ENCODE results near the gene SNAP29.
A peak's percentile ranks its signal among the peaks of the same experiment; 100 is the strongest.

Gene SNAP29

GRCh38 chr22:20887375-20887774 lies 28.6 kb downstream of the SNAP29 start:
- Histone ChIP-seq H4K91ac (ENCODE audit: low read length) (no peak overlapping the region), H3K36me3 (ENCODE audit: control insufficient read depth in 1 of 2, insufficient read depth in 2 of 2, low read depth in 1 of 2, low read length in 2 of 2) (peaks cover 26 to 51% of the 10 kb centered on the region in 2 experiments), H3K79me1 (replicated peaks; ENCODE audit: low read length, poor library complexity, severe bottlenecking) (peaks cover 4% of the 10 kb centered on the region), H2BK120ac (ENCODE audit: low read depth, low read length) (no peak overlapping the region), H3K23ac (ENCODE audit: low read length in 2 of 2) (no peak overlapping the region), H4K8ac (ENCODE audit: low read length) (peak overlapping the region; percentile 12), H3K4ac (ENCODE audit: low read depth in 1 of 2, low read length in 2 of 2) (no peak overlapping the region), H2BK12ac (ENCODE audit: low read length in 2 of 2) (no peak overlapping the region), H3K4me1 (ENCODE audit: control insufficient read depth, insufficient read depth, low read depth, low read length) (peaks cover 2% of the 10 kb centered on the region), H3K14ac (ENCODE audit: low read length in 2 of 2) (no peak overlapping the region), H3K9me3 (ENCODE audit: control insufficient read depth, low read length) (no peaks in the 10 kb centered on the region), H2AK5ac (ENCODE audit: low read length, severe bottlenecking) (no peak overlapping the region), H3K4me3 (ENCODE audit: insufficient read depth in 1 of 2, low read depth in 1 of 2, low read length in 2 of 2) (no peak overlapping the region), H3K27me3 (ENCODE audit: control insufficient read depth in 1 of 2, insufficient read depth in 1 of 2, low read length in 2 of 2) (no peaks in the 10 kb centered on the region), H3K18ac (ENCODE audit: low read depth in 1 of 2, low read length in 2 of 2) (no peak overlapping the region), H3K4me2 (ENCODE audit: low read length, poor library complexity, severe bottlenecking) (no peak overlapping the region), H3K27ac (ENCODE audit: low read length, poor library complexity, severe bottlenecking) (no peak overlapping the region), H2AFZ (ENCODE audit: low read depth, low read length) (no peak overlapping the region), H2BK5ac (ENCODE audit: low read depth, low read length, poor library complexity, severe bottlenecking) (no peak overlapping the region), H3K9ac (ENCODE audit: low read length) (no peak overlapping the region), H2BK15ac (ENCODE audit: low read depth, poor library complexity, severe bottlenecking) (no peak overlapping the region)
- DNase-seq, result no peak
- 71% methylated on average over 5 of the region's 5 CpGs for WGBS

DNA sequence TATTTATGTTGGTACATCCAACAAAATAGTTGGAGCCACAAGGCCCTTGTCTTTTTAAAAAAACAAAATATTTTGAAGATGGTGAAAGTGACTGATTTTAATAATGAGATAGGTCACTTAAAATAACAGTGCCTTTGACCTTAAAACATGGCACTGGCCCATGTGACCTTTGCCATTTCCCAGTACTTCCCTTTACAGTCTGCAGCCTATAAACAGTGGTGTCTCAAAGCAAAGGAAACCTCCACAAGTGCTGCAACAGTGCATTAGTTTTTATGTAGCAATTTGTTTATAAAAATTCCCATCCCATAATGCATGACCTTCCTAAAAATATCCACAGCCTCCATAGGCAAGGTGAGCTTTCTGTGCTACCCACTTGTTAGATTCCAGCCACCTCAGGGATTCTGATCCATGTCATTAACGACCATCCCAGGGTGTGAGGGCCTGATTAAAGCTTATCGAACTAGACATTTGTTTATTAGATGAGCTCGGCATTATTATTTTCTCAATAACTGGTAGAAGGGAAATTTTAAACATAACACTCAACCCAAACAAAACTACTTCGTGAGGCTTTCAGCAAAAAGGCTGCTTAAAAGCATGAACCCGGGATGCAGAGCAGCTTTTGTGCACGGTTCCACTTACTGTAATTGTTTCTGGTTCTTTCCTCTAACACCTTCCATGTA lies 30.4 kb downstream of the SNAP29 start:
- H2BK5ac ChIP-seq (ENCODE audit: low read depth, low read length, poor library complexity, severe bottlenecking), result no peak overlapping the region
- DNase-seq, result no peak
- H4K91ac ChIP-seq (ENCODE audit: low read length), result no peak overlapping the region
- H3K79me1 ChIP-seq (replicated peaks; ENCODE audit: low read length, poor library complexity, severe bottlenecking), result no peaks in the 10 kb centered on the region
- no peak overlapping the region for H3K4me2 ChIP-seq (ENCODE audit: low read length, poor library complexity, severe bottlenecking)
- H3K4me3 ChIP-seq (ENCODE audit: insufficient read depth in 1 of 2, low read depth in 1 of 2, low read length in 2 of 2), result no peak overlapping the region
- no peak overlapping the region for H3K9ac ChIP-seq (ENCODE audit: low read length)
- no peak overlapping the region for H2BK12ac ChIP-seq (ENCODE audit: low read length in 2 of 2)
- no peak overlapping the region for H3K14ac ChIP-seq (ENCODE audit: low read length in 2 of 2)
- no peak overlapping the region for H3K27ac ChIP-seq (ENCODE audit: low read length, poor library complexity, severe bottlenecking)
- H3K36me3 ChIP-seq (ENCODE audit: control insufficient read depth in 1 of 2, insufficient read depth in 2 of 2, low read depth in 1 of 2, low read length in 2 of 2), result peaks cover 14 to 36% of the 10 kb centered on the region in 2 experiments
- no peak overlapping the region for H2AK5ac ChIP-seq (ENCODE audit: low read length, severe bottlenecking)
- WGBS, result 97% methylated on average over 5 of the region's 6 CpGs
- no peak overlapping the region for H2BK120ac ChIP-seq (ENCODE audit: low read depth, low read length)
- no peak overlapping the region for H3K18ac ChIP-seq (ENCODE audit: low read depth in 1 of 2, low read length in 2 of 2)
- H3K4me1 ChIP-seq (ENCODE audit: control insufficient read depth, insufficient read depth, low read depth, low read length), result peaks cover 2% of the 10 kb centered on the region
- no peaks in the 10 kb centered on the region for H3K27me3 ChIP-seq (ENCODE audit: control insufficient read depth in 1 of 2, insufficient read depth in 1 of 2, low read length in 2 of 2)
- no peak overlapping the region for H3K23ac ChIP-seq (ENCODE audit: low read length in 2 of 2)
- H2AFZ ChIP-seq (ENCODE audit: low read depth, low read length), result no peak overlapping the region
- H3K9me3 ChIP-seq (ENCODE audit: control insufficient read depth, low read length), result no peaks in the 10 kb centered on the region
- H2BK15ac ChIP-seq (ENCODE audit: low read depth, poor library complexity, severe bottlenecking), result no peak overlapping the region
- no peak overlapping the region for H3K4ac ChIP-seq (ENCODE audit: low read depth in 1 of 2, low read length in 2 of 2)
- no peak overlapping the region for H4K8ac ChIP-seq (ENCODE audit: low read length)

- Histone ChIP-seq H3K9me3 (ENCODE audit: control insufficient read depth, low read length) (no peaks in the 10 kb centered on the region), H3K79me1 (replicated peaks; ENCODE audit: low read length, poor library complexity, severe bottlenecking) (no peaks in the 10 kb centered on the region), H3K23ac (ENCODE audit: low read length in 2 of 2) (no peak overlapping the region), H3K27me3 (ENCODE audit: control insufficient read depth in 1 of 2, insufficient read depth in 1 of 2, low read length in 2 of 2) (no peaks in the 10 kb centered on the region), H3K4me1 (ENCODE audit: control insufficient read depth, insufficient read depth, low read depth, low read length) (peaks cover 2% of the 10 kb centered on the region), H2AFZ (ENCODE audit: low read depth, low read length) (no peak overlapping the region), H3K36me3 (ENCODE audit: control insufficient read depth in 1 of 2, insufficient read depth in 2 of 2, low read depth in 1 of 2, low read length in 2 of 2) (peaks cover 11 to 32% of the 10 kb centered on the region in 2 experiments), H3K4ac (ENCODE audit: low read depth in 1 of 2, low read length in 2 of 2) (no peak overlapping the region), H4K8ac (ENCODE audit: low read length) (no peak overlapping the region), H3K9ac (ENCODE audit: low read length) (no peak overlapping the region), H2AK5ac (ENCODE audit: low read length, severe bottlenecking) (no peak overlapping the region), H2BK5ac (ENCODE audit: low read depth, low read length, poor library complexity, severe bottlenecking) (no peak overlapping the region), H3K18ac (ENCODE audit: low read depth in 1 of 2, low read length in 2 of 2) (no peak overlapping the region), H3K4me2 (ENCODE audit: low read length, poor library complexity, severe bottlenecking) (no peak overlapping the region), H2BK12ac (ENCODE audit: low read length in 2 of 2) (no peak overlapping the region), H3K4me3 (ENCODE audit: insufficient read depth in 1 of 2, low read depth in 1 of 2, low read length in 2 of 2) (no peak overlapping the region), H3K27ac (ENCODE audit: low read length, poor library complexity, severe bottlenecking) (no peak overlapping the region), H2BK15ac (ENCODE audit: low read depth, poor library complexity, severe bottlenecking) (no peak overlapping the region), H4K91ac (ENCODE audit: low read length) (no peak overlapping the region), H2BK120ac (ENCODE audit: low read depth, low read length) (no peak overlapping the region), H3K14ac (ENCODE audit: low read length in 2 of 2) (no peak overlapping the region)
- 96% methylated on average over 13 of the region's 13 CpGs for WGBS
- DNase-seq, result no peak
These were observed 31.2 kb downstream of the SNAP29 start for GRCh38 chr22:20889904-20890540.

DNA sequence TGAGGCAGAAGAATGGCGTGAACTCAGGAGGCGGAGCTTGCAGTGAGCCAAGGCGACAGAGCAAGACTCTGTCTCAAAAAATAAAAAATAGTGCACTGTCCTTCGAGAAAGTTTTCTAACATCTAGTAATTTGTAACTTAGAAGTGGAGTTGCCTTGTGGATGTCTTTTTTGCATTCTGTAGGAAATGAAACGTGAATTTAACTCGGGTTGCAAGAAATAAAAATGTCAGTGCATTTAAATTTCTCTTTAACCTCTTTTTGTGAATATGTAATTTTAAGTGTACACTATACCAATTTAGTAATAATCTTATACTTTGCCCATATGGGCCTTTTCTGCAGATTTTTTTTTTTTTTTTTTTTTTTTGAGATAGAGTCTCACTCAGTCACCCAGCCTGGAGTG lies 32.2 kb downstream of the SNAP29 start:
- no peaks in the 10 kb centered on the region for H3K9me3 ChIP-seq (ENCODE audit: control insufficient read depth, low read length)
- 95% methylated on average over 4 of the region's 6 CpGs for WGBS

More for the DNA sequence above, 32.2 kb downstream of the SNAP29 start:
- Histone ChIP-seq H2AFZ (ENCODE audit: low read depth, low read length) (no peak overlapping the region), H2BK15ac (ENCODE audit: low read depth, poor library complexity, severe bottlenecking) (no peak overlapping the region), H3K4me3 (ENCODE audit: insufficient read depth in 1 of 2, low read depth in 1 of 2, low read length in 2 of 2) (no peak overlapping the region), H3K4me1 (ENCODE audit: control insufficient read depth, insufficient read depth, low read depth, low read length) (no peaks in the 10 kb centered on the region), H3K79me1 (replicated peaks; ENCODE audit: low read length, poor library complexity, severe bottlenecking) (no peaks in the 10 kb centered on the region), H2AK5ac (ENCODE audit: low read length, severe bottlenecking) (no peak overlapping the region), H3K4ac (ENCODE audit: low read depth in 1 of 2, low read length in 2 of 2) (no peak overlapping the region), H3K36me3 (ENCODE audit: control insufficient read depth in 1 of 2, insufficient read depth in 2 of 2, low read depth in 1 of 2, low read length in 2 of 2) (peaks cover 11 to 32% of the 10 kb centered on the region in 2 experiments), H3K23ac (ENCODE audit: low read length in 2 of 2) (no peak overlapping the region), H3K27ac (ENCODE audit: low read length, poor library complexity, severe bottlenecking) (no peak overlapping the region), H3K4me2 (ENCODE audit: low read length, poor library complexity, severe bottlenecking) (no peak overlapping the region), H3K9ac (ENCODE audit: low read length) (no peak overlapping the region), H2BK5ac (ENCODE audit: low read depth, low read length, poor library complexity, severe bottlenecking) (no peak overlapping the region), H2BK120ac (ENCODE audit: low read depth, low read length) (no peak overlapping the region), H4K91ac (ENCODE audit: low read length) (no peak overlapping the region), H3K18ac (ENCODE audit: low read depth in 1 of 2, low read length in 2 of 2) (no peak overlapping the region), H3K27me3 (ENCODE audit: control insufficient read depth in 1 of 2, insufficient read depth in 1 of 2, low read length in 2 of 2) (no peaks in the 10 kb centered on the region), H3K14ac (ENCODE audit: low read length in 2 of 2) (no peak overlapping the region), H2BK12ac (ENCODE audit: low read length in 2 of 2) (no peak overlapping the region), H4K8ac (ENCODE audit: low read length) (no peak overlapping the region)
- DNase-seq, result no peak
